Thoracic aorta (tissue), 2 donors: ENCODE measurements around the gene KRT5. TPM values are rescaled to one million over a fixed set of nuclear protein-coding genes. Genes with fewer than 3 reads are reported as not detected.

Experiments
- ATAC-seq: fragments of 150-250 bp; one replicate; pipeline ENCODE4 v1.8.0; 2017; ENCODE audit warnings: low read depth; ENCODE audit not compliant: insufficient number of reproducible peaks, low FRiP score
- DNase-seq: peaks from one replicate; pipeline ENCODE4 v3.0.0-alpha.2; 2020; ENCODE audit warnings: low spot score
- H3K27ac ChIP-seq, 2 donors: fragments of 200-600 bp; sonication (generic); 1 replicate in 1 of 2; 2 replicates in 1 of 2; pipeline ENCODE4 v1.5.1; 2016; ENCODE audit warnings: mild to moderate bottlenecking in 2 of 2, moderate library complexity in 2 of 2
- H3K27me3 ChIP-seq: fragments of 200-600 bp; sonication (generic); replicated peaks from 2 replicates; pipeline ENCODE4 v1.6.0; 2016; ENCODE audit warnings: mild to moderate bottlenecking; ENCODE audit not compliant: insufficient read depth
- H3K36me3 ChIP-seq: fragments of 200-600 bp; sonication (generic); one replicate; pipeline ENCODE4 v1.5.1; 2016
- H3K4me1 ChIP-seq, 2 donors: fragments of 200-600 bp; sonication (generic); 1 replicate in 1 of 2; 2 replicates in 1 of 2; pipeline versions ENCODE4 v1.5.1 to v1.6.0; 2016; ENCODE audit warnings: low read depth in 2 of 2, mild to moderate bottlenecking in 1 of 2; ENCODE audit not compliant: control insufficient read depth in 1 of 2
- H3K4me3 ChIP-seq: fragments of 200-600 bp; sonication (generic); 2 replicates; pipeline ENCODE4 v1.5.1; 2016; ENCODE audit warnings: mild to moderate bottlenecking
- H3K9me3 ChIP-seq: fragments of 200-600 bp; sonication (generic); 2 replicates; pipeline ENCODE4 v1.5.1; 2016
- CTCF ChIP-seq: fragments of 200-600 bp; sonication (generic); IDR thresholded peaks from one replicate; pipeline ENCODE4 v1.5.1; 2019; ENCODE audit warnings: antibody characterized with exemption
- total RNA-seq, 2 donors: library from RNA; depleted of rRNA; stranded (reverse); fragments of >200 nt; gene quantifications; one replicate each; pipeline versions ENCODE4 v1.1.0 to v1.2.3, GENCODE V29; 2016

KRT5 gene
- total RNA-seq: 1 to 10 TPM in 1 of 2 donors, not detected in 1; 7.6 TPM

DNA sequence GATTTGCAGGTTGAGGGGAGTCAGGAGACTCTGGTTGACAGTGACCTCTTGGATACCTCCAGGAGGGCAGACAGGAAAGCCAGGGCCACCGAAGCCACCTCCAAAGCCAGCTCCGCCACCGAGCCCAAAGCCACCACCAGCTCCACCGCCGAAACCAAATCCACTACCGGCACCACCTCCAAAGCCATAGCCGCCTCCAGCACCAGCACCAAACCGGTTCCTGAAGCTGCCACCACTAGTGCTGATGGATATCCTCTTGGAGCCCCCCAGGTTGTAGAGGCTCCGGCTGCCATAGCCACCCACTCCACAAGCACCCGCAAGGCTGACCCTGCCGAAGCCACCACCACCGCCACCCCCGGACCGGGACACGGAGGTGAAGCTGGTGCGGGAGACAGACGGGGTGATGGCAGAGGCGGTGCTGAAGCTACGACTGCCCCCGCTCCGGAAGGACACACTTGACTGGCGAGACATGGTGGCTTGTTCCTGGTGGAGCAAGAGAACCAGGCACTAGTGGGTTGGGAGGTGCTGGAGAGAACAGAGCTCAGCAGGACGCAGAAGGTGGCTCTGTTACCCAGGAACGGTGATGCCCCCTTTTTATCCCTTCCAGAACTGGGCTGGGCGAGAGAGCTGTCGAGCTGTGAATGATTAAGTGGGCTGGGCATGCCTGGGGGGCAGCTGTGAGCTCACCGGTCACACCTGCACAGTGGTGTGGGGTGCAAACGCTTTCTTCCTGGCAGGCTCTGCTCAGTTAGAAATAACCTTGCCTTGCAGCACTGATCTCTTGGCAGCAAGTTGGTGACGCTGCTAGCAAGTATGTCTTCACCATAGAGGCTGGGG is at the start of gene KRT5:
KRT5 (minus strand) TSS at position 569 of the 837 bp plus-strand sequence; CDS start at position 471, 98 bp downstream.
- no peak within 1 kb of the TSS for H3K4me3 ChIP-seq
- no peaks in the 10 kb centered on the region for H3K36me3 ChIP-seq
- no peak for ATAC-seq
- no peak for DNase-seq
- TF ChIP-seq CTCF: no peak
- peak within 1 kb of the TSS in 1 of 2 donors; percentile 52 for H3K27ac ChIP-seq
- peaks cover 0 to 3% of the 10 kb centered on the region in 2 donors for H3K4me1 ChIP-seq
- no peaks in the 10 kb centered on the region for H3K9me3 ChIP-seq
- no peaks in the 10 kb centered on the region for H3K27me3 ChIP-seq

DNA sequence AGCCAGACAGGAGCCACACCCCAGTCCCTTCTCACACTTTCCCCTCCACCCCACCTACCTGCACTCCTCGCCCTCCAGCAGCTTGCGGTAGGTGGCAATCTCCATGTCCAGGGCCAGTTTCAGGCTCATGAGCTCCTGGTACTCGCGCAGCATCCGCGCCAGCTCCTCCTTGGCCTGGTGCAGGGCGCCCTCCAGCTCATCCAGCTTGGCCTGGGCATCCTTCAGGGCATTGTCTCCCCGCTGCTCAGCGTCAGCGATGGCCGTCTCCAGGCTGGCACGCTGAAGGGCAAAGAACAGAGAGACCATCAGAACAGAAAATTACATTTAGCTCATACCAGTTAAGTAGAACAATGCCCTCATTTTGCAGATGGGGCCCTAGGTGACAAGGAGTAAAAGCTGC is 47.9 kb upstream of the KRT5 start:
- no peak for TF ChIP-seq CTCF
- no peak overlapping the region for H3K4me3 ChIP-seq
- H3K27ac ChIP-seq: no peak overlapping the region
- H3K4me1 ChIP-seq: no peaks in the 10 kb centered on the region
- DNase-seq (no peak), ATAC-seq (no peak)
- no peaks in the 10 kb centered on the region for H3K36me3 ChIP-seq
- no peaks in the 10 kb centered on the region for H3K27me3 ChIP-seq
- H3K9me3 ChIP-seq: no peaks in the 10 kb centered on the region

- DNase-seq (no peak), ATAC-seq (no peak)
- Histone ChIP-seq H3K27me3 (no peaks in the 10 kb centered on the region), H3K4me1 (no peaks in the 10 kb centered on the region), H3K27ac (no peak overlapping the region), H3K36me3 (no peaks in the 10 kb centered on the region), H3K9me3 (no peaks in the 10 kb centered on the region), H3K4me3 (no peak overlapping the region)
- no peak for TF ChIP-seq CTCF
Measured at GRCh38 chr12:52566847-52567291, 46.7 kb upstream of the KRT5 start.

DNA sequence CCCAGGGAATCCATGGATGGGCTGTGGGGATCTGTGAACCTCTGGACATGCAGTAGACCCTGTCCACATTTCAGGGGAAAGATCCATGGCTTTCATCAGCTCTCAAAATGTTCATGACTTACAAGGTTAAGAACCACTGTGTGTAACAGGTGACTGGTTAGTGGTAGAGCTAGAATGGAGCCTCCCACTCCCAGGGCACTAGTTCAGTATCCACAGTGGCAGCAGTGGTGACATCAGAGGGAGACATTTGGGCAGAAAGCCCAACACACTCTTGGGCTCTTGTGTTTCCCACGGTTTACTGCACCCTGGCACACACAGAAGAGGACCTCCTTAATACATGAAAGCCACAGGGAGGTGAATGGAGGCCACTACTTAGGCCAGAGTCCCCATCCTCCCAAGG is 44.4 kb upstream of the KRT5 start:
- Histone ChIP-seq H3K27me3 (no peaks in the 10 kb centered on the region), H3K36me3 (no peaks in the 10 kb centered on the region), H3K4me3 (no peak overlapping the region), H3K27ac (no peak overlapping the region), H3K4me1 (no peaks in the 10 kb centered on the region), H3K9me3 (no peaks in the 10 kb centered on the region)
- no peak for TF ChIP-seq CTCF
- ATAC-seq (no peak), DNase-seq (no peak)

DNA sequence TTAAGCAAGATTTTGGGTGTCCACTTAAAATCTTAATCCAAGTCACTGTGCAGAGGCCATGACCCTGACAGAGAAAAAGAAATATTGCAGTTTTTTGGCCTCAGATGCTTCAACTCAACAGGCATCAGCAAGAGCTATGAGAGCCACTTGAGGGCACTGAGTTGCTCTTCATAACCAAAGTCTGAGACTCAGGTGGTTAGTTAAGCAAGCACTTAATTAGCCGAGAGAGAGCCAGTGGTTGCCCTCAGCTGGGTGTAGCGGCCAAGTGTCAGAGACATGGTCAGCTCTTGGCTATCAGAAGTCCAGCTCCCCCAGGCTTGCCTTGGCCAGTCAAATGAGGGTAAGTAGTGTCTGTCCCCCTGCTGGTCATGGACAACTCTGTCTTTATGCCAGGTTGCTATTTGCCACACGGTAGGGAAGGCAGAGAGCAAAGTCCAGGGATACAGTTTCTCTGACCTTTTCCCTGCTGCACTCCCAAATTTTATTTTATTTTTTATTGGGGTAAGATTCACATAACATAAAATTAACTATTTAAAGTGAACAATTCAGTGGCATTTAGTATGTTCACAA is 41.8 kb upstream of the KRT5 start:
- Histone ChIP-seq H3K36me3 (no peaks in the 10 kb centered on the region), H3K9me3 (no peaks in the 10 kb centered on the region), H3K27me3 (no peaks in the 10 kb centered on the region), H3K4me3 (no peak overlapping the region), H3K4me1 (no peaks in the 10 kb centered on the region), H3K27ac (no peak overlapping the region)
- no peak for TF ChIP-seq CTCF
- ATAC-seq (no peak), DNase-seq (no peak)
